Endothelial cell of umbilical vein (primary cell): ENCODE measurements around the gene MGAT5. TPM values are rescaled to one million over a fixed set of nuclear protein-coding genes. Genes with fewer than 3 reads are reported as not detected.

Experiments used
- BruUV-seq: library from RNA; stranded (reverse); fragments of 400-500 nt; replicated peaks from 2 replicates; lab custom pipeline; 2021; lab: Mats Ljungman, UMichigan
- CTCF ChIA-PET: fragments of 300-600, 350-600 bp; sonication (Branson Sonifier 250); formaldehyde crosslinking; loops from one replicate; lab custom pipeline; 2021; ENCODE audit warnings: antibody characterized with exemption, inconsistent platforms; lab: Charles Lee
- POLR2A ChIA-PET: fragments of 300-600, 350-600 bp; sonication (Branson Sonifier 250); formaldehyde crosslinking; loops from one replicate; lab custom pipeline; 2021; ENCODE audit warnings: antibody characterized with exemption, inconsistent platforms; lab: Charles Lee
- DNase-seq: peaks from one replicate; pipeline ENCODE4 v3.0.0-alpha.2; 2011; ENCODE audit warnings: low read depth, low spot score
- FAIRE-seq: peaks from 2 replicates; lab custom pipeline; 2011; peaks lifted over from hg19 to GRCh38; lab: Jason Lieb, UNC
- H2AFZ ChIP-seq: 2 replicates; pipeline ENCODE4 v1.6.0; 2012; ENCODE audit warnings: low read depth, low read length, control low read depth, inconsistent platforms
- H3K27ac ChIP-seq: 2 replicates; pipeline ENCODE4 v1.5.1; 2011; ENCODE audit warnings: low read depth, mild to moderate bottlenecking, control low read depth, low read length, moderate library complexity; ENCODE audit not compliant: insufficient read depth
- H3K27me3 ChIP-seq, 2 experiments: 2 replicates each; pipeline versions ENCODE4 v1.6.0 to v1.6.1; 2011; ENCODE audit warnings: low read length in 2 of 2, mixed read lengths in 1 of 2; ENCODE audit not compliant: control insufficient read depth in 2 of 2, insufficient read depth in 2 of 2
- H3K36me3 ChIP-seq, 2 experiments: 2 replicates in 1 of 2; 3 replicates in 1 of 2; pipeline ENCODE4 v1.5.1; 2011; ENCODE audit warnings: low read length in 2 of 2, mild to moderate bottlenecking in 1 of 2, moderate library complexity in 1 of 2; ENCODE audit not compliant: control insufficient read depth in 2 of 2, insufficient read depth in 2 of 2; ENCODE audit errors: extremely low read depth in 1 of 2
- H3K4me1 ChIP-seq: 3 replicates; pipeline ENCODE4 v1.5.1; 2011; ENCODE audit warnings: mild to moderate bottlenecking, low read length; ENCODE audit not compliant: control insufficient read depth, insufficient read depth; ENCODE audit errors: extremely low read depth
- H3K4me2 ChIP-seq: 2 replicates; pipeline ENCODE4 v1.6.1; 2011; ENCODE audit warnings: low read length, control low read depth, mixed read lengths; ENCODE audit not compliant: insufficient read depth
- H3K4me3 ChIP-seq, 3 experiments: fragments of 200-600 bp in 1 of 3; sonication (generic), shearing (Covaris generic) in 1 of 3; replicated peaks in 1 of 3; 2 replicates each; pipeline ENCODE4 v1.5.1; 2011 to 2016; ENCODE audit warnings: control low read depth in 3 of 3, low read length in 3 of 3, mild to moderate bottlenecking in 2 of 3, inconsistent platforms in 1 of 3, low read depth in 1 of 3, moderate library complexity in 1 of 3; ENCODE audit not compliant: insufficient read depth in 1 of 3
- H3K79me2 ChIP-seq: 2 replicates; pipeline ENCODE4 v1.6.0; 2012; ENCODE audit warnings: low read length, inconsistent platforms; ENCODE audit not compliant: control insufficient read depth, insufficient read depth
- H3K9ac ChIP-seq: replicated peaks from 2 replicates; pipeline ENCODE3; 2011; ENCODE audit warnings: low read length, control low read depth; ENCODE audit not compliant: insufficient read depth; ENCODE audit errors: extremely low read depth
- H3K9me1 ChIP-seq: replicated peaks from 3 replicates; pipeline ENCODE4 v1.6.0; 2011; ENCODE audit warnings: mild to moderate bottlenecking, low read length; ENCODE audit not compliant: control insufficient read depth, insufficient read depth; ENCODE audit errors: extremely low read depth
- H3K9me3 ChIP-seq: replicated peaks from 2 replicates; pipeline ENCODE4 v1.5.1; 2012; ENCODE audit warnings: low read length, inconsistent platforms; ENCODE audit not compliant: control insufficient read depth, insufficient read depth
- H4K20me1 ChIP-seq: replicated peaks from 2 replicates; pipeline ENCODE3; 2011; ENCODE audit warnings: mild to moderate bottlenecking, low read length; ENCODE audit not compliant: control insufficient read depth, insufficient read depth; ENCODE audit errors: extremely low read depth
- CTCF ChIP-seq, 2 donors: IDR thresholded peaks; 1 replicate in 1 of 2; 2 replicates in 1 of 2; pipeline ENCODE4 v1.5.1; 2011; ENCODE audit warnings: low read length in 2 of 2, mild to moderate bottlenecking in 2 of 2, moderate library complexity in 2 of 2, control low read depth in 1 of 2, inconsistent platforms in 1 of 2, low read depth in 1 of 2; ENCODE audit not compliant: insufficient read depth in 1 of 2; ENCODE audit errors: extremely low read depth in 1 of 2
- EZH2 ChIP-seq: IDR thresholded peaks from 2 replicates; pipeline ENCODE4 v1.6.1; 2012; ENCODE audit warnings: borderline replicate concordance, low read depth, mild to moderate bottlenecking, moderate library complexity, low read length, inconsistent platforms; ENCODE audit not compliant: severe bottlenecking
- FOS ChIP-seq: IDR thresholded peaks from 2 replicates; pipeline ENCODE4 v1.6.1; 2011; ENCODE audit warnings: mild to moderate bottlenecking, low read length, moderate library complexity, borderline replicate concordance; ENCODE audit not compliant: insufficient read depth
- JUN ChIP-seq: IDR thresholded peaks from 2 replicates; pipeline ENCODE4 v1.6.1; 2011; ENCODE audit warnings: borderline replicate concordance, low read depth; ENCODE audit not compliant: insufficient read length, insufficient read depth
- MAX ChIP-seq: IDR thresholded peaks from 2 replicates; pipeline ENCODE4 v1.6.1; 2011; ENCODE audit not compliant: insufficient read depth, insufficient read length
- POLR2A ChIP-seq: IDR thresholded peaks from 2 replicates; pipeline ENCODE4 v1.6.1; 2012; ENCODE audit warnings: low read depth, mild to moderate bottlenecking, control low read depth, low read length
- POLR2AphosphoS5 ChIP-seq: IDR thresholded peaks from 2 replicates; pipeline ENCODE4 v1.6.1; 2012; ENCODE audit warnings: low read depth, mild to moderate bottlenecking, control low read depth, low read length, moderate library complexity; ENCODE audit not compliant: insufficient read depth
- dilution Hi-C: fragments of 300-500 bp; cut with MboI; formaldehyde crosslinking; loops from one replicate; pipeline ENCODE4 v1.15.0; 2019; ENCODE audit warnings: low sequenced_read_pairs; ENCODE audit not compliant: extremely low pct_ligation_motif_present
- intact Hi-C: fragments of 100-400 bp; cut with micrococcal nuclease; formaldehyde crosslinking; loops from one replicate; pipeline ENCODE4 v1.10.0; 2022
- polyA plus RNA-seq, 4 experiments: library from polyadenylated mRNA; depleted of rRNA in 3 of 4; stranded (reverse) in 3 of 4; unstranded in 1 of 4; fragments of >200 nt; gene quantifications; 2 replicates each; pipeline versions ENCODE4 v1.2.1 to v1.2.3, GENCODE V29; 2011 to 2012; ENCODE audit warnings: missing spikeins in 1 of 4
- total RNA-seq: library from RNA; stranded (reverse); gene quantifications from 2 replicates; pipeline ENCODE4 v1.2.3, GENCODE V29; 2021

Gene MGAT5
- total and polyA plus RNA-seq, 2 donors (not counting 3 experiments of a cell fraction or from before 2014, with no cell fraction given) = 17.7 to 84.1 TPM

- no TSS peak for BruUV-seq
- H3K79me2 ChIP-seq = peaks cover 7% of the 10 kb centered on the region
- POLR2A ChIA-PET = no interaction called here
- TF ChIP-seq EZH2 = no peak
- TF ChIP-seq POLR2AphosphoS5 = no peak
- TF ChIP-seq FOS = no peak
- TF ChIP-seq MAX = no peak
- no peak for TF ChIP-seq CTCF (IDR thresholded peaks at IDR 0.05; ENCODE audit: extremely low read depth in 1 of 2, insufficient read depth in 1 of 2, low read depth in 1 of 2, low read length in 2 of 2)
- no peak for TF ChIP-seq JUN
- TF ChIP-seq POLR2A = no peak
- no peaks in the 10 kb centered on the region for H4K20me1 ChIP-seq
- peaks cover 6% of the 10 kb centered on the region for H3K4me1 ChIP-seq
- no peak overlapping the region for H2AFZ ChIP-seq
- H3K27ac ChIP-seq = no peak overlapping the region
- dilution Hi-C loops (no loop called here), intact Hi-C loops (no loop called here)
- FAIRE-seq (no peak), DNase-seq (no peak)
- H3K9me1 ChIP-seq = no peaks in the 10 kb centered on the region
- CTCF ChIA-PET = interaction anchor here (5.1 kb wide), 1 partner anchor 169 kb away, joined by 60 read pairs; no protein-coding TSS in a partner anchor
- H3K27me3 ChIP-seq = no peaks in the 10 kb centered on the region
- no peak overlapping the region for H3K9ac ChIP-seq
- no peaks in the 10 kb centered on the region for H3K9me3 ChIP-seq
- no peak overlapping the region for H3K4me3 ChIP-seq
- H3K4me2 ChIP-seq = no peak overlapping the region
- H3K36me3 ChIP-seq = no peaks in the 10 kb centered on the region
These were observed 12.0 kb upstream of the MGAT5 start for GRCh38 chr2:134241911-134242310.
